Vagina (tissue), 2 donors: Measurements from ENCODE around the gene SCFD2. TPM values are rescaled to one million over a fixed set of nuclear protein-coding genes. Genes with fewer than 3 reads are reported as not detected.

ENCODE experiments used
- DNase-seq, 2 donors: peaks; one replicate each; pipeline ENCODE4 v3.0.0-alpha.2; 2017; ENCODE audit errors: extremely low spot score in 2 of 2
- H3K27ac ChIP-seq: fragments of 200-600 bp; sonication (generic); one replicate; pipeline ENCODE4 v1.5.1; 2019
- H3K27me3 ChIP-seq: fragments of 200-600 bp; sonication (generic); one replicate; pipeline ENCODE4 v1.5.1; 2019
- H3K36me3 ChIP-seq, 2 donors: fragments of 200-600 bp; sonication (generic); one replicate each; pipeline ENCODE4 v1.5.1; 2017 to 2019
- H3K4me1 ChIP-seq: fragments of 200-600 bp; sonication (generic); one replicate; pipeline ENCODE4 v1.5.1; 2019
- H3K4me3 ChIP-seq, 2 donors: fragments of 200-600 bp; sonication (generic); 1 replicate in 1 of 2; 2 replicates in 1 of 2; pipeline ENCODE4 v1.5.1; 2016 to 2019
- H3K9me3 ChIP-seq: fragments of 200-600 bp; sonication (generic); one replicate; pipeline ENCODE4 v1.5.1; 2019
- POLR2A ChIP-seq, 2 donors: fragments of 450-650 bp; IDR thresholded peaks; one replicate each; pipeline ENCODE4 v1.6.1; 2017; ENCODE audit warnings: antibody characterized with exemption in 2 of 2, mild to moderate bottlenecking in 2 of 2, moderate library complexity in 2 of 2
- intact Hi-C: fragments of 100-400 bp; cut with DNase I; formaldehyde crosslinking; loops from one replicate; pipeline ENCODE4 v1.15.1; 2023
- small RNA-seq: library from RNA; depleted of rRNA; stranded (forward); fragments of <200 nt; gene quantifications from one replicate; pipeline ENCODE3, GENCODE V24; 2016
- total RNA-seq: library from RNA; depleted of rRNA; stranded (reverse); fragments of >200 nt; gene quantifications from one replicate; pipeline ENCODE4 v1.2.3, GENCODE V29; 2016

The SCFD2 gene
- total RNA-seq, 1 donor from 2014 or later, result 33.1 TPM

DNA sequence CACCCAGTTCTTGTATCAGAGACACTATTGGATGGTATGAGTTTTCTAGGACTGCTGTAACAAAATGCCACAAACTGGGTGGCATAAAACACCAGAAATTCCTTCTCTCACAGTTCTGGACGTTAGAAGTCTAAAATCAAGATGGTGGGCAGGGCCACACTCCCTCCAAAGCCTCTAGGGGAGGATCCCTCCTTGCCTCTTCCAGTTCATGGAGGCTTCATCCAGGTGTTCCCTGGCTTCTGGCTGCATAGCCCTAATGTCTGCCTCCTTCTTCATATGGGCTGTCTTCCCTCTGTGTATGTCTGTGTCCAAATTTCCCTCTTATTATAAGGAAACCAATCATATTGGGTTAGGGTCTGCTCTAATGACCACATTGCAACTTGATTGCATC is 542.2 kb downstream of the SCFD2 start:
- no peak overlapping the region for H3K4me3 ChIP-seq
- H3K27me3 ChIP-seq, result no peaks in the 10 kb centered on the region
- no peak for TF ChIP-seq POLR2A (IDR thresholded peaks at IDR 0.05)
- H3K36me3 ChIP-seq, result no peaks in the 10 kb centered on the region
- no peak for DNase-seq
- intact Hi-C loops, result no loop called here
- peak overlapping the region; percentile 64 for H3K27ac ChIP-seq
- H3K4me1 ChIP-seq, result peaks cover 29% of the 10 kb centered on the region
- H3K9me3 ChIP-seq, result no peaks in the 10 kb centered on the region

Small RNA genes lying within 50 kb of the gene (small RNA-seq; reads per million reads assigned to genes)
- gene RNU6-310P, result not detected

Other genes starting within 250 kb of the SCFD2 start
- gene FIP1L1, start 11.6 kb upstream of the SCFD2 start, total RNA-seq, result 31.7 TPM
- 11.8 TPM for gene LNX1, start 225.4 kb upstream of the SCFD2 start, total RNA-seq